GM12801 (cell line): ENCODE measurements around the gene AATK.

ENCODE experiments used
- TF ChIP-seq, protein P1 (sequence below): IDR thresholded peaks from one replicate; pipeline ENCODE4 v1.5.1; 2011; ENCODE audit warnings: control low read depth; ENCODE audit not compliant: insufficient read length; ENCODE audit errors: extremely low read depth

The AATK gene

DNA sequence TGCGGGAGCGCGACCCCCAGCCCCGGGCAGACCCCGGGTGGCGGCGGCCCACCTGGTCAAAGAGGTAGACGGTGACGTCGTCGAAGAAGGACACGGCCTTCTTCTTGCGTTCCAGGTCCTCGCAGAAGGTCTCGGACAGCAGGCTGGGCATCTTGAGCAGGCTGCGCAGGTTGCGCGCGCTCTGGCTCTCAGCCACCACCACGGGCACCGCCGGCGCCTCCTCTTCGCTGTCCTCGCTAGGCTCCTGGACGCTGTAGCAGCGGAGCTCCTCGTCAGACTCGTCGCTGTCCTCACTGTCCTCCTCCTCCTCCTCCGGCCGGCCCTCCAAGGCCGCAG is 45.9 kb downstream of the AATK start:
- TF ChIP-seq, protein P1, sequence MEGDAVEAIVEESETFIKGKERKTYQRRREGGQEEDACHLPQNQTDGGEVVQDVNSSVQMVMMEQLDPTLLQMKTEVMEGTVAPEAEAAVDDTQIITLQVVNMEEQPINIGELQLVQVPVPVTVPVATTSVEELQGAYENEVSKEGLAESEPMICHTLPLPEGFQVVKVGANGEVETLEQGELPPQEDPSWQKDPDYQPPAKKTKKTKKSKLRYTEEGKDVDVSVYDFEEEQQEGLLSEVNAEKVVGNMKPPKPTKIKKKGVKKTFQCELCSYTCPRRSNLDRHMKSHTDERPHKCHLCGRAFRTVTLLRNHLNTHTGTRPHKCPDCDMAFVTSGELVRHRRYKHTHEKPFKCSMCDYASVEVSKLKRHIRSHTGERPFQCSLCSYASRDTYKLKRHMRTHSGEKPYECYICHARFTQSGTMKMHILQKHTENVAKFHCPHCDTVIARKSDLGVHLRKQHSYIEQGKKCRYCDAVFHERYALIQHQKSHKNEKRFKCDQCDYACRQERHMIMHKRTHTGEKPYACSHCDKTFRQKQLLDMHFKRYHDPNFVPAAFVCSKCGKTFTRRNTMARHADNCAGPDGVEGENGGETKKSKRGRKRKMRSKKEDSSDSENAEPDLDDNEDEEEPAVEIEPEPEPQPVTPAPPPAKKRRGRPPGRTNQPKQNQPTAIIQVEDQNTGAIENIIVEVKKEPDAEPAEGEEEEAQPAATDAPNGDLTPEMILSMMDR, result no peak

DNA sequence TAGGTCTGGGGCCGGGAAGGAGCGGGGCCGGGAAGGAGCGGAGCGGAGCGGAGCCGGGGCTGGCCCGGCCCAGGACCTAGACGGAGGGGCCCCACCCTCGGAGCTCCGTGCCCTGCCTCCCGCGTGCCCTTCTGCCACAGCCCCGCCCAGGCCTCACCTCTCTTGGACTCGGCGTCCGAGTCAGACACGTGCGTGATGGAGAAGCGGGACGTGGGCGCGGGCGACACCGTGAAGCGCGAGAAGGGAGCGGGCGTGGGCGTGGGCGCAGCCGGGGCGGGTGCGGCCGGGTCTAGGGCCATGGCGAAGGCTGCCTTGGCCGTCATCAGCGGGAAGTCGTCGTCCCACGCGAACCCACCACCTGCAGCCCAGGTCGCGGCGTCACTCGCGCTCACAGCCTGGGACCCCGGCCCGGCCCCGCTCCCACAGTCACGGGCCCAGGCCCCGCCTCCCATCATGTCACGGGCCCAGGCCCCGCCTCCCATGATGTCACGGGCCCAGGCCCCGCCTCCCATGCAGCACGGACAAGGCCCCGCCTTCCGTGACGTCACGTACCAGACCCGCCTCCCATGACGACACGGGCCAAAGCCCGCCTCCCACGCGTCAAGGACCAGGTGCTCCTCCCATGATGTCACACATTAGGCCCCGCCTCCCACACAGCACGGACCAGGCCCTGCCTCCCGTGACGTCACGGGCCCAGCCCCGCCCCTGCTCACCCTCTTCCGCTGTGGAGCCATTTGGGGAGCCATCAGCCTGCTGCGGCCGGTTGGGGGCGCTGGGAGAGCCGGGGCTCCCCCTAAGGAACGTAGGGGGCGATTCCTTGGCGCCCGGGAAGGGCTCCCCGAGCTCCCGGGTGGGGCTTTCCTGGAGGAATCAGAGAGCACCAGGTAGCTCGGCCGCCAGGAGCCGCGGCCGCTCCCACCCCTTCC is 46.5 kb downstream of the AATK start:
- TF ChIP-seq, protein P1, result no peak

DNA sequence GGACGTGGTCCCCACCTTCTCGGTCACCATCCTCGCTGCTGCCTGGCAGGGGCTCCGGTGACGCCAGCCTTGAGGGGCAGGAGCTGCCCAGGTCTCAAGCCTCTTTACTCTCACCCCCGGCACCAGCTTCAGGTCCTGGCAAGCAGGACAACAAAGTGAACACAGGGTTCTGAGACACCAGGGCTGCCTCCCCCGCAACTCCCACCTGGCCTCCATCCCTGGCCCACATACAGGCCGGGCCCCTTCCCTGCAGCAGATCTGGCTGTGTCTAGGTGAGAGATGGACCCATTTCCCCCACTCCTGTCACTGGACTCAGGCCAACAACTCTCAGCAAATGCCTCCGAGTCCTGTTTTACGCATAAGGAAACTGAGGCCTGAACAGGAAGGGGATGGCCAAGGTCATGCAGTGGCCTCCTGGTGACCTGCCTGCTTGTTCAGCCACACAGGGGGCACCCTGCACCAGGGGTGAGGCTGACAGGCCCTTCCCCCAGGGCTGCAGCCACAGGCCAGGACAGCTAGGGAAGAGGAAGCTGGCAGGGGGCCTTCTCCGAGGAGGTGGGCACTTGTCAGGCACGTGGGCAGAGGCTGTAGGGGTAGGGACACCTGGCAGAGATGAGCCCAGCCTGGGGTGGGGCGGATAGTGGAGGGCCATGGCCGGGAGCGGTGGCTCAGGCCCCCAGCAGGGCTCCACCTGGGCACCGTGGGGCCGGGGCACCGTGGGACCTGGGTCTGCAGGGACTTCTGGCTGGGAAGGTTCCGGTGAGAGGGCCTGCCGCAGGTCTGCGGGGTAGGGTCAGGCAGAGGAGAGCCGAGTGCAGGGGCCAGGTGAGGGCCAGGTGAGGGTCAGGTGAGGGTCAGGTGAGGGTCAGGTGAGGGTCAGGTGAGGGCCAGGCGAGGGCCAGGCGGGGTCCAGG is 47.5 kb downstream of the AATK start:
- TF ChIP-seq, protein P1, result no peak

DNA sequence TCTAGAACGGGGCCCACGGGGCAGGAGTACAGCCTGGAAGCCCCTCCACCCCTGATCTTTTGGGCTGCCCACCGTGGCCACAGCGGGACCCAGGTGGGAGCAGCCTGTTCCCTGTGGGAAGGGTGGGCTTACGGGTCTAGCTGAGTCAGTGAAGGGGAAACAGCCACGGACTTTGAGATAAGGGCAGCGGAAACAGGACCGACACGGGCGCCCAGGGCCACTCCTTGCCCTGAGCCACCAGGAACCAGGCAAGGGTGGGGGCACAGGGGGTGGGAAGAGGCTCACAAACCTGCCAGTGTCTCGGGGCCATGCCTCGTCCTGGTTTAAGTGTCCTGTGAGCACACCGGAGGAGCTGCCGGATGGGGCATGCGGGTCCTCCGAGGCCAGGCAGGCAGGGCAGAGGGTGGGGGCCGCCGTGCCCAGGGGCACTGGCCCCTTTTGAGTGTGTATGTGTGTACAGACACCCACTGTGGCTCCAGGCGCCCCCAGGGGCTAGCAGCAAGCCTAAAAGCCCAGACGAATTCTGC is 48.3 kb downstream of the AATK start:
- TF ChIP-seq, protein P1, result no peak

DNA sequence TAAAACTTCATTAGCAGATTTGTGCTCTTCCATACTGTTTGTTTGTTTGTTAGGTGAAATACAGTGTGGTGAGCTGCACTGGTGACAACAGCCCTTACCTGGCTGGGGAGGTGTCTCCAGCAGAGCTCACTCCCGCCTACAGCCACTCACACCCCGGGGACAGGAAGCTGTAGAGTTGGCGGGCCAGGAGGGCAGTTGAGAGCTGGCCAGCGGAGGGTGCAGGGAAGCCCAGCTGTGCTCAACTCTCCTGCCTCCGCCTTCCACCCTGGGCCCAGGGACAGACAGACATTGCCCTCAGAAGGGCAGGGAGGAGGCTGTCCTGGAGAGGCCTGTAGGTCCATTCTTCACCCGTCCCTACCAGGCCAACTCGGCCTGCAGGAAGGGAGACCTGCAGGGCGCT is 49.3 kb downstream of the AATK start:
- TF ChIP-seq, protein P1, result no peak

DNA sequence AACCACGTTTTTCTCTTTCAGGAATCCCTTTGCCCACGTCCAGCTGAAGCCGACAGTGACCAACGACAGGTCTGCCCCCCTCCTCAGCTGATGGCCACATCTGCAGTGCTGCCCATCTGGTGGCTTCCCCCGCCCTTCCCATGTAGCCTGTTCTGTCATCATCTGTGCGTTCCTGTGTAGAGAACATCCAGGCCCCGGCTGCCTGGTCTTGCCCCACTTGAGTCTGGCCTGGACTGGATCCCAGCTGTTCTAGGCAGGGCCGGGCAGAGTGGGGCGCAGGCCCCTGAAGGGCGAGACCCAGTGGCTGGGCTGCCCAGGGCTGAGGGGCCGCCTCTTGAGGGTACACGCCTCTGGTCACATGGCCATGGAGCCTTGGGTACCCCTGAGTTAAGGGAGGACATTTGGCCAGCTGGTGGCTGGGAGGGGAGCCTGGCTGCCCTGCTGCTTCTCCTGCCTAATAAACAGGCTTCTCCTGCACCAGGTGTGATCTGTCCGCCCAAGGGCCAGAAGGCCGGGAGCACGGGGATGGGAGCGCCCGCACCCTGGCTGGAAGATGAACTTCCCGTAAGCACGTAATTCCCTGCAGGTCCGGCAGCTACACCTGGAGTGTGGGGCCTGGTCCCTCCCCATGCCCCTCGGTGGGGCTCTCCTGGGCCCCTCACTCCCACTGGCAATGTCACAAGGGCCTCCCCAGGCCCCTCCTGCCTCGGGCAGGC is 50.1 kb downstream of the AATK start:
- TF ChIP-seq, protein P1, result no peak
